SK-N-SH (cell line): ENCODE results near the gene GRB10. TPM values are rescaled to one million over a fixed set of nuclear protein-coding genes. Genes with fewer than 3 reads are reported as not detected.

Experiments used
- CTCF ChIA-PET: fragments of 300-600, 350-600 bp; formaldehyde crosslinking; extraction: SDS; loops from one replicate; lab custom pipeline; 2021; lab: Yijun Ruan, JAX
- POLR2A ChIA-PET: fragments of 350-600 bp; sonication (Branson Sonifier 250); formaldehyde crosslinking; extraction: SDS; loops from one replicate; lab custom pipeline; 2020; ENCODE audit warnings: antibody characterized with exemption, inconsistent platforms; lab: Yijun Ruan, JAX
- DNase-seq: peaks from one replicate; pipeline ENCODE4 v3.0.0; 2012
- H2AFZ ChIP-seq: fragments of 200-600 bp; sonication (generic); 2 replicates; pipeline ENCODE4 v1.8.1; 2016; ENCODE audit warnings: antibody characterized with exemption, mild to moderate bottlenecking, low read depth
- H3F3A ChIP-seq: fragments of 200-600 bp; sonication (generic); replicated peaks from 2 replicates; pipeline ENCODE3; 2016; ENCODE audit warnings: antibody characterized with exemption, mild to moderate bottlenecking; ENCODE audit not compliant: insufficient read depth
- H3K27ac ChIP-seq, 2 experiments: fragments of 200-500 bp in 1 of 2; fragments of 200-600 bp in 1 of 2; sonication (Bioruptor generic) in 1 of 2; sonication (generic), shearing (Covaris generic) in 1 of 2; 2 replicates each; pipeline versions ENCODE4 v1.5.1 to v1.6.1; 2014 to 2016; ENCODE audit warnings: low read depth in 2 of 2, inconsistent platforms in 1 of 2, low read length in 1 of 2, mild to moderate bottlenecking in 1 of 2, mixed read lengths in 1 of 2
- H3K27me3 ChIP-seq: fragments of 200-600 bp; sonication (generic), shearing (Covaris generic); 2 replicates; pipeline ENCODE4 v1.6.1; 2016; ENCODE audit warnings: mixed run types; ENCODE audit not compliant: insufficient read depth
- H3K36me3 ChIP-seq, 2 experiments: fragments of 200-500 bp in 1 of 2; fragments of 200-600 bp in 1 of 2; sonication (Bioruptor generic) in 1 of 2; sonication (generic) in 1 of 2; replicated peaks in 1 of 2; 2 replicates each; pipeline versions ENCODE3 to v1.5.1; 2014 to 2016; ENCODE audit warnings: low read length in 1 of 2, mild to moderate bottlenecking in 1 of 2; ENCODE audit not compliant: insufficient read depth in 2 of 2, control insufficient read depth in 1 of 2
- H3K4me1 ChIP-seq, 2 experiments: fragments of 200-500 bp in 1 of 2; fragments of 200-600 bp in 1 of 2; sonication (Bioruptor generic) in 1 of 2; sonication (generic), shearing (Covaris generic) in 1 of 2; 2 replicates each; pipeline versions ENCODE4 v1.5.1 to v1.6.1; 2014 to 2016; ENCODE audit warnings: low read depth in 1 of 2, low read length in 1 of 2, mixed run types in 1 of 2; ENCODE audit not compliant: insufficient read depth in 2 of 2, control insufficient read depth in 1 of 2
- H3K4me2 ChIP-seq: fragments of 200-600 bp; sonication (generic), shearing (Covaris generic); 2 replicates; pipeline ENCODE4 v1.6.1; 2017; ENCODE audit warnings: mixed run types
- H3K4me3 ChIP-seq, 2 experiments: fragments of 200-500 bp in 1 of 2; fragments of 200-600 bp in 1 of 2; sonication (Bioruptor generic) in 1 of 2; sonication (generic), shearing (Covaris generic) in 1 of 2; 2 replicates each; pipeline versions ENCODE4 v1.5.1 to v1.8.1; 2014 to 2016; ENCODE audit warnings: low read depth in 2 of 2, inconsistent platforms in 1 of 2, low read length in 1 of 2, mild to moderate bottlenecking in 1 of 2, mixed read lengths in 1 of 2, moderate library complexity in 1 of 2
- H3K79me2 ChIP-seq: fragments of 200-600 bp; sonication (generic); 2 replicates; pipeline ENCODE4 v1.8.1; 2017; ENCODE audit warnings: mild to moderate bottlenecking; ENCODE audit not compliant: insufficient read depth
- H3K9ac ChIP-seq: fragments of 200-600 bp; sonication (generic); 2 replicates; pipeline ENCODE4 v1.6.1; 2017; ENCODE audit warnings: mixed run types
- H3K9me2 ChIP-seq: fragments of 200-600 bp; sonication (generic); 2 replicates; pipeline ENCODE4 v1.6.1; 2017; ENCODE audit warnings: mixed run types
- H3K9me3 ChIP-seq: fragments of 200-600 bp; sonication (generic); 2 replicates; pipeline ENCODE4 v1.6.1; 2017; ENCODE audit warnings: mixed run types, mild to moderate bottlenecking, moderate library complexity
- H4K20me1 ChIP-seq: fragments of 200-600 bp; sonication (generic); 2 replicates; pipeline ENCODE4 v1.6.1; 2017; ENCODE audit warnings: mild to moderate bottlenecking, mixed run types; ENCODE audit not compliant: insufficient read depth
- CHD2 ChIP-seq: fragments of 150-350 bp; IDR thresholded peaks from 2 replicates; pipeline ENCODE4 v1.6.1; 2018; ENCODE audit warnings: low read length; ENCODE audit not compliant: partially characterized antibody
- CTCF ChIP-seq: fragments of 200-600 bp; sonication (generic); IDR thresholded peaks from 2 replicates; pipeline ENCODE4 v1.6.1; 2017; ENCODE audit warnings: antibody characterized with exemption, mild to moderate bottlenecking, moderate library complexity
- ELF1 ChIP-seq: IDR thresholded peaks from 2 replicates; pipeline ENCODE4 v1.4.0; 2012
- EZH2phosphoT487 ChIP-seq: fragments of 200-600 bp; sonication (generic); IDR thresholded peaks from 2 replicates; pipeline ENCODE4 v1.6.1; 2017; ENCODE audit warnings: low read depth, mixed run types, mild to moderate bottlenecking, antibody characterized with exemption, moderate library complexity, borderline replicate concordance
- FOXJ3 ChIP-seq: sonication (generic); formaldehyde crosslinking; IDR thresholded peaks from 2 replicates; pipeline ENCODE4 v1.5.1; 2020; ENCODE audit warnings: mild to moderate bottlenecking, missing genetic modification reagents
- GABPA ChIP-seq: IDR thresholded peaks from 2 replicates; pipeline ENCODE4 v1.4.0; 2012; ENCODE audit warnings: low read depth, mild to moderate bottlenecking
- GATA2 ChIP-seq: sonication (generic); formaldehyde crosslinking; IDR thresholded peaks from 2 replicates; pipeline ENCODE4 v1.5.0; 2020; ENCODE audit warnings: mild to moderate bottlenecking, missing genetic modification reagents
- JUND ChIP-seq: IDR thresholded peaks from 2 replicates; pipeline ENCODE4 v1.4.0; 2012
- MEF2A ChIP-seq: IDR thresholded peaks from 2 replicates; pipeline ENCODE4 v1.4.0; 2012; ENCODE audit warnings: low read depth, borderline replicate concordance
- NFIC ChIP-seq: IDR thresholded peaks from 2 replicates; pipeline ENCODE4 v1.4.0; 2012; ENCODE audit warnings: borderline replicate concordance
- REST ChIP-seq: IDR thresholded peaks from 2 replicates; pipeline ENCODE4 v1.6.1; 2012; ENCODE audit warnings: mild to moderate bottlenecking, low read depth, low read length, moderate library complexity
- RXRA ChIP-seq: IDR thresholded peaks from 2 replicates; pipeline ENCODE4 v1.4.0; 2012; ENCODE audit warnings: low read depth, mild to moderate bottlenecking, borderline replicate concordance
- SIN3A ChIP-seq: IDR thresholded peaks from 2 replicates; pipeline ENCODE4 v1.6.1; 2012; ENCODE audit warnings: low read depth, mild to moderate bottlenecking, low read length, moderate library complexity, borderline replicate concordance
- SMC3 ChIP-seq: IDR thresholded peaks from 2 replicates; pipeline ENCODE4 v1.6.1; 2012; ENCODE audit warnings: low read depth, low read length, improper control_type of control experiment
- TAF1 ChIP-seq: IDR thresholded peaks from 2 replicates; pipeline ENCODE4 v1.6.1; 2012; ENCODE audit warnings: low read depth, mild to moderate bottlenecking, low read length, moderate library complexity, borderline replicate concordance
- TEAD4 ChIP-seq: IDR thresholded peaks from 2 replicates; pipeline ENCODE4 v1.4.0; 2012; ENCODE audit warnings: mild to moderate bottlenecking, borderline replicate concordance; ENCODE audit not compliant: insufficient read depth
- USF1 ChIP-seq: IDR thresholded peaks from 2 replicates; pipeline ENCODE4 v1.4.0; 2012; ENCODE audit warnings: low read depth, borderline replicate concordance
- YY1 ChIP-seq: IDR thresholded peaks from 2 replicates; pipeline ENCODE4 v1.4.0; 2012; ENCODE audit warnings: low read depth, mild to moderate bottlenecking
- WGBS: methylation state at CpG from one replicate; pipeline ENCODE4 v1.1.6; 2017; ENCODE audit warnings: low lambda C conversion rate; 5-methylcytosine and 5-hydroxymethylcytosine counted together
- polyA plus RNA-seq, 3 experiments: library from polyadenylated mRNA; depleted of rRNA; stranded (reverse); fragments of >200 nt; gene quantifications; 2 replicates each; pipeline ENCODE4 v1.2.3, GENCODE V29; 2012

Gene GRB10
- polyA plus RNA-seq, 1 of the 3 experiments (the other 2 are of a cell fraction) = 5.1 TPM

GRCh38 chr7:50780436-50780835 is 2.3 kb downstream of the GRB10 start:
- WGBS = 47% methylated on average over 3 of the region's 3 CpGs
- no peak for TF ChIP-seq EZH2phosphoT487
- TF ChIP-seq ELF1 = no peak
- no peak for TF ChIP-seq TEAD4
- no peak for TF ChIP-seq USF1
- TF ChIP-seq REST = no peak
- TF ChIP-seq GABPA = no peak
- H3K9ac ChIP-seq = no peak overlapping the region

GRCh38 chr7:50779427-50779826 is 3.3 kb downstream of the GRB10 start:
- WGBS = 45% methylated on average over 3 of the region's 3 CpGs
- peaks cover 0 to 16% of the 10 kb centered on the region in 2 experiments for H3K36me3 ChIP-seq
- POLR2A ChIA-PET = no interaction called here
- no peaks in the 10 kb centered on the region for H3K9me2 ChIP-seq
- H3K79me2 ChIP-seq = peaks cover 96% of the 10 kb centered on the region
- no peaks in the 10 kb centered on the region for H3K9me3 ChIP-seq
- no peak overlapping the region for H3K4me2 ChIP-seq
- CTCF ChIA-PET = interaction anchor here (2.2 kb wide), 1 partner anchor 11 kb away, joined by 6 read pairs; no protein-coding TSS in a partner anchor
- no peaks in the 10 kb centered on the region for H3F3A ChIP-seq
- H2AFZ ChIP-seq = no peak overlapping the region
- no peak for DNase-seq
- H3K4me3 ChIP-seq = no peak overlapping the region
- H3K9ac ChIP-seq = no peak overlapping the region
- no peak overlapping the region for H3K27ac ChIP-seq
- H3K4me1 ChIP-seq = 0 out of 4 replicates have a peak, but pooled peaks cover 0 to 3% of the 10 kb centered on the region in 2 experiments
- H4K20me1 ChIP-seq = peaks cover 93% of the 10 kb centered on the region
- H3K27me3 ChIP-seq = no peaks in the 10 kb centered on the region
- TF ChIP-seq TAF1 (no peak), RXRA (no peak), MEF2A (no peak), CTCF (no peak), GATA2 (no peak), NFIC (no peak), EZH2phosphoT487 (no peak), FOXJ3 (CRISPR knock-in tag) (no peak), REST (no peak), SIN3A (no peak), JUND (no peak), SMC3 (no peak), YY1 (no peak), CHD2 (no peak)

More at GRCh38 chr7:50780436-50780835, 2.3 kb downstream of the GRB10 start:
- H2AFZ ChIP-seq = no peak overlapping the region
- H3K27ac ChIP-seq = no peak overlapping the region
- H3K4me3 ChIP-seq = no peak overlapping the region
- ChIA-PET POLR2A (no interaction called here), CTCF (interaction anchor here (2.2 kb wide), 1 partner anchor 12 kb away, joined by 6 read pairs; no protein-coding TSS in a partner anchor)
- no peak overlapping the region for H3K4me2 ChIP-seq
- no peaks in the 10 kb centered on the region for H3K9me2 ChIP-seq
- no peaks in the 10 kb centered on the region for H3K9me3 ChIP-seq
- H3K79me2 ChIP-seq = peaks cover 96% of the 10 kb centered on the region
- no peaks in the 10 kb centered on the region for H3F3A ChIP-seq
- peaks cover 93% of the 10 kb centered on the region for H4K20me1 ChIP-seq
- peaks cover 0 to 16% of the 10 kb centered on the region in 2 experiments for H3K36me3 ChIP-seq
- 0 out of 4 replicates have a peak, but pooled peaks cover 0 to 6% of the 10 kb centered on the region in 2 experiments for H3K4me1 ChIP-seq
- DNase-seq = no peak
- H3K27me3 ChIP-seq = no peaks in the 10 kb centered on the region
